Common myeloid progenitor, CD34-positive (primary cell): ENCODE data around the gene PALLD. TPM values are rescaled to one million over a fixed set of nuclear protein-coding genes. Genes with fewer than 3 reads are reported as not detected.
"Not testable (repeated sequence)": the region's sequence is repeated elsewhere in the genome, so short reads cannot be mapped to it uniquely, and the experiment has no call there.

Experiments
- CTCF ChIA-PET: fragments of 350-600 bp; sonication (Branson Sonifier 250); formaldehyde crosslinking; loops from one replicate; lab custom pipeline; 2021; ENCODE audit warnings: antibody characterized with exemption; lab: Charles Lee
- POLR2A ChIA-PET: fragments of 350-600 bp; sonication (Branson Sonifier 250); formaldehyde crosslinking; loops from one replicate; lab custom pipeline; 2021; ENCODE audit warnings: antibody characterized with exemption; lab: Charles Lee
- DNase-seq, 3 donors: peaks; one replicate each; pipeline versions ENCODE4 v3.0.0 to v3.0.0-alpha.2; 2013
- H3K27ac ChIP-seq, 2 experiments: 1 replicate in 1 of 2; 2 replicates in 1 of 2; pipeline ENCODE4 v1.7.0; 2013; ENCODE audit warnings: inconsistent platforms in 2 of 2, low read length in 2 of 2, mild to moderate bottlenecking in 2 of 2, low read depth in 1 of 2, moderate library complexity in 1 of 2; ENCODE audit not compliant: severe bottlenecking in 2 of 2, insufficient read depth in 1 of 2, poor library complexity in 1 of 2
- H3K27me3 ChIP-seq, 5 experiments: replicated peaks in 2 of 5; 1 replicate in 3 of 5; 2 replicates in 2 of 5; pipeline versions ENCODE4 v1.6.1 to v1.7.0; 2013; ENCODE audit warnings: low read length in 4 of 5, mild to moderate bottlenecking in 2 of 5, moderate library complexity in 2 of 5, inconsistent platforms in 1 of 5; ENCODE audit not compliant: insufficient read depth in 5 of 5, control insufficient read depth in 4 of 5
- H3K36me3 ChIP-seq, 4 experiments: 1 replicate in 2 of 4; 2 replicates in 2 of 4; pipeline versions ENCODE4 v1.6.1 to v1.7.0; 2013; ENCODE audit warnings: low read length in 3 of 4, control low read depth in 1 of 4, mild to moderate bottlenecking in 1 of 4; ENCODE audit not compliant: control insufficient read depth in 4 of 4, insufficient read depth in 4 of 4
- H3K4me1 ChIP-seq, 4 experiments: 1 replicate in 3 of 4; 2 replicates in 1 of 4; pipeline versions ENCODE4 v1.6.1 to v1.7.1; 2013; ENCODE audit warnings: low read length in 3 of 4, mild to moderate bottlenecking in 3 of 4, control low read depth in 1 of 4, inconsistent platforms in 1 of 4, moderate library complexity in 1 of 4; ENCODE audit not compliant: control insufficient read depth in 4 of 4, insufficient read depth in 4 of 4; ENCODE audit errors: control extremely low read depth in 1 of 4
- H3K4me3 ChIP-seq, 7 experiments: 1 replicate in 4 of 7; 2 replicates in 3 of 7; pipeline versions ENCODE4 v1.5.1 to v1.7.0; 2013; ENCODE audit warnings: mild to moderate bottlenecking in 7 of 7, low read length in 6 of 7, moderate library complexity in 6 of 7, inconsistent platforms in 2 of 7, low read depth in 2 of 7, control low read depth in 1 of 7; ENCODE audit not compliant: insufficient read depth in 4 of 7, control insufficient read depth in 1 of 7; ENCODE audit errors: extremely low read depth in 1 of 7
- H3K9me3 ChIP-seq, 5 experiments: 1 replicate in 4 of 5; 2 replicates in 1 of 5; pipeline versions ENCODE4 v1.6.1 to v1.7.1; 2013; ENCODE audit warnings: low read length in 4 of 5, mild to moderate bottlenecking in 2 of 5, inconsistent platforms in 1 of 5, low read depth in 1 of 5, moderate library complexity in 1 of 5; ENCODE audit not compliant: control insufficient read depth in 4 of 5, insufficient read depth in 2 of 5; ENCODE audit errors: control extremely low read depth in 1 of 5
- WGBS: methylation state at CpG from one replicate; pipeline ENCODE4 v1.1.5; 2013; ENCODE audit not compliant: insufficient coverage; 5-methylcytosine and 5-hydroxymethylcytosine counted together
- polyA plus RNA-seq: library from polyadenylated mRNA; unstranded; fragments of 120-200 nt; gene quantifications from one replicate; pipeline ENCODE4 v1.2.1, GENCODE V29; 2013

The PALLD gene
- 10.4 TPM for polyA plus RNA-seq

DNA sequence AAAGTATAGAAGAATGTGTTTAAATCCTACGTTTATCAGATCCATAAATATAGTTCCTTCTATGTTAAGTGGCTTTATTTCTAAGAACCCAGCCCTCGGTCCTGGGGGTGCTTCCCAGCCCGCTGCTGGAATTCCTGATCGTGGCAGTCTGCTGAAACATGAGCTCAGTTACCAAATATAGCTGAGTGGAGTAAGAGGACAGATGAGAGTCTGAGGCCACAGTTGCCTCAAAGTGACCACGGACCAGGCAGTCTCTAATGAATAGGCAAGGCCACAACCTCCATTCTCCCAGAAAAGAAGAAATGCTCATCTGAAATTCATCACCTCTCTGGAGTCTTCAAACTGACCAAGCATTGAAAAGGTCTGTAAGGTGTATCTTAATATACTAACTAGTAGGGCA is at the start of gene PALLD:
Gene PALLD, plus strand, starts transcription at position 219 of the 400 bp plus-strand sequence.
- no peak for DNase-seq
- no peak within 1 kb of the TSS for H3K4me3 ChIP-seq
- ChIA-PET POLR2A (no interaction called here), CTCF (interaction anchor here (1.0 to 2.9 kb wide), 3 partner anchors 10 to 17 kb away, joined by 3 to 8 read pairs (median 4); no protein-coding TSS in a partner anchor)
- no peaks in the 10 kb centered on the region for H3K36me3 ChIP-seq
- no peaks in the 10 kb centered on the region for H3K9me3 ChIP-seq
- no CpG with 5 or more reads among the region's 5 CpGs for WGBS
- no peak within 1 kb of the TSS for H3K27ac ChIP-seq
- H3K27me3 ChIP-seq, result no peaks in the 10 kb centered on the region
- H3K4me1 ChIP-seq, result no peaks in the 10 kb centered on the region

DNA sequence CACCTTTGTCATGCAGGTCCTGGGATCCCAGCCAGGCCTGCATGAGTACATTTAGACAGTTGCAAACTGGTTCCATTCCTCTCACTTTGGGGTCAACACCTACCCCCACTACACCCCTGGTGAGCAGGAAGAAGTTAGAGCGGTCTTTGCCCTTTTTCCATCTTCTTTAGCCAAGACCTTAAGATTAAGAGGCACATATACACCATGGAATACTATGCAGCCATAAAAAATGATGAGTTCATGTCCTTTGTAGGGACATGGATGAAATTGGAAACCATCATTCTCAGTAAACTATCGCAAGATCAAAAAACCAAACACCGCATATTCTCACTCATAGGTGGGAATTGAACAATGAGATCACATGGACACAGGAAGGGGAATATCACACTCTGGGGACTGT is 47.8 kb upstream of the PALLD start:
- DNase-seq, POLR2A ChIA-PET, H3K4me3 ChIP-seq, H3K27me3 ChIP-seq, CTCF ChIA-PET, H3K9me3 ChIP-seq, H3K4me1 ChIP-seq, H3K27ac ChIP-seq: not testable (repeated sequence)
- WGBS, result no CpG with 5 or more reads among the region's 3 CpGs
- H3K36me3 ChIP-seq, result peaks cover 4 to 25% (median 6%) of the 10 kb centered on the region in 4 experiments

DNA sequence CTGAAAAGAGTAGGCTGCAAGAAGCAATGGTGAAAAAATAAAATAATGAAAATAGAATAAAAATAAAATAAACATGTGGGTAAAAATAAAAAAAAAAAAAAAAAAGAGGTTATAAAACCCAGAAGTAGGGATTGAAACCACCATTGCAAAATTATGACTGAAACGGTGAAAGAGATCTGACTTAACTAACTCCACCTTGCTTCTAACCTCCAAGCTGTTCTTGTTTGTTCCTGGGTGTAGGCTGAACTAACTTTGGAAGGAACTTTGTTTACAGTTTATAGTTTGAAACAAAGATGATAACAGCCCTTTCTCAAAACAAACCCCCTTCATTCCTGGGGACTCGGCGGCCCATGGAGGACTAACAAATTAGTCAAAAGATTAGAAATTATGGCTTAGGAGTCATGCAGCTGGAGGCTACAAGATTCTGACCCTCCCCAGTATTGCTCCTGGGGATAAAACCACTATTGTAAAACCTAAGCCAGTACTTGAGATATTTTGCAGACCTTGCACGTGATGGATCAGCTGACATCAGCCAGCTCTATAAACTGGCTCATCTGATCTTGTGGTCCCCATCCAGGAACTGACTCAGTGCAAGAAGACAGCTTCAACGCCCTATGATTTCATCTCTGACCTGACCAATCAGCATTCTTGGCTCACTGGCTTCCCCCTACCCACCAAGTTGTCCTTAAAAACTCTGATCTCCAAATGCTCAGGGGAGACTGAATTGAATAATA is 47.0 kb upstream of the PALLD start:
- CTCF ChIA-PET, result no interaction called here
- DNase-seq, result peak in 2 of 3 donors; percentile 11 to 33
- WGBS, result 92% methylated on average over 4 of the region's 5 CpGs
- no peak overlapping the region for H3K4me3 ChIP-seq
- H3K9me3 ChIP-seq, result peaks cover 0 to 2% (median 0%) of the 10 kb centered on the region in 5 experiments
- no peak overlapping the region for H3K27ac ChIP-seq
- H3K36me3 ChIP-seq, result peaks cover 4 to 25% (median 6%) of the 10 kb centered on the region in 4 experiments
- H3K4me1 ChIP-seq, result no peaks in the 10 kb centered on the region
- no peaks in the 10 kb centered on the region for H3K27me3 ChIP-seq
- POLR2A ChIA-PET, result no interaction called here

DNA sequence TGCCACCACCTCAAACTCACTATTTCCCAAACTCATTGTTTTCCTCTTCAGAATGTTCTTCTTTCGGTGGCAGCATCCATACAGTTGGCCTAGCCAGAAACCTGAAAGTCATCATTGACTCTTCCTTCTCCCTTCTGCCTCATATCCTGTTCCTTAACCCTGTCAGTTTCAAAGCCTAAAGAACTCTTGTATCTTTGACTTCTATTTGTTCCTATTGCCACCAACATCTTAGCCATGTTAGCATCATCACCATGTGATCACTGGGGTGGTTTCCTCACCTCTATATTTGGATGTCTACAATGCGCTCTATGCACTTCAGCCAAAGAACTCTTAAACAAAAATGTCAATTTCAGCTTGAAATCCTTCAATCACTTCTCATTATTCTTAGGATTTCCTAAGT is 45.5 kb upstream of the PALLD start:
- no peak overlapping the region for H3K27ac ChIP-seq
- peaks cover 0 to 2% (median 0%) of the 10 kb centered on the region in 5 experiments for H3K9me3 ChIP-seq
- no peak for DNase-seq
- 96% methylated on average over 2 of the region's 2 CpGs for WGBS
- no peaks in the 10 kb centered on the region for H3K27me3 ChIP-seq
- H3K36me3 ChIP-seq, result peaks cover 4 to 28% (median 6%) of the 10 kb centered on the region in 4 experiments
- ChIA-PET CTCF (no interaction called here), POLR2A (no interaction called here)
- no peak overlapping the region for H3K4me3 ChIP-seq
- no peaks in the 10 kb centered on the region for H3K4me1 ChIP-seq

DNA sequence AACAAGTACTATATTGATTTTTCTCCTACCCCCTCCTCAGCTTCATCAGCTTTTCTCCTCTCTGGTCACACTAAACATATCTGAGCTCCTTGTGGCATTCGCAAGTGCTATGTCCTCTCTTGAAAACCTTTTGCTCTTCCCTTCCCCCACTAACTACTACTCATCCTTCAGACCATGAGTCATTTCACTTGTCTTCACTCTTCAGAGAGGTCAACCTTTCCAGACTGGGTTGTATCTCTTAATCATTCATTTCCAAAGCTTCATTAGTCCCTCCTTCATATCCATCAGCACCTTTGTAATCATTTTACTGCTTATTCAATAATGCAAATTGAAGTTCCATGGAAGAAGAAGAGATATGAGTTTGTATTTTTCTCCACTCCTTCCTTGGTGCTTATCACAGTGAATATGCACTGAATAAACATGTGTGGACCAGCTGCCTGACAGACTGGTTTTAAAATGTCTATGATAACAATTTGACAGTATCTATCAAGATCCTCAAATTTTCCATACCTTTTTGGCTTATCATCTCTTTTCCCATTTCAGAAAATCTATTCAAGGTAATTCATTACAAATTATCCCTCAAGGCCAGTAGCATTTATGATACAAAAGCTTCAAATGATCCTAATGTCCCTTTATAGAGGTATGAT is 45.0 kb upstream of the PALLD start:
- H3K9me3 ChIP-seq, result peaks cover 0 to 2% (median 0%) of the 10 kb centered on the region in 5 experiments
- 100% methylated on average over 1 of the region's 1 CpG for WGBS
- CTCF ChIA-PET, result no interaction called here
- POLR2A ChIA-PET, result no interaction called here
- no peaks in the 10 kb centered on the region for H3K4me1 ChIP-seq
- H3K36me3 ChIP-seq, result peaks cover 4 to 29% (median 6%) of the 10 kb centered on the region in 4 experiments
- no peaks in the 10 kb centered on the region for H3K27me3 ChIP-seq
- DNase-seq, result peak in 1 of 3 donors; percentile 22
- no peak overlapping the region for H3K27ac ChIP-seq
- no peak overlapping the region for H3K4me3 ChIP-seq

DNA sequence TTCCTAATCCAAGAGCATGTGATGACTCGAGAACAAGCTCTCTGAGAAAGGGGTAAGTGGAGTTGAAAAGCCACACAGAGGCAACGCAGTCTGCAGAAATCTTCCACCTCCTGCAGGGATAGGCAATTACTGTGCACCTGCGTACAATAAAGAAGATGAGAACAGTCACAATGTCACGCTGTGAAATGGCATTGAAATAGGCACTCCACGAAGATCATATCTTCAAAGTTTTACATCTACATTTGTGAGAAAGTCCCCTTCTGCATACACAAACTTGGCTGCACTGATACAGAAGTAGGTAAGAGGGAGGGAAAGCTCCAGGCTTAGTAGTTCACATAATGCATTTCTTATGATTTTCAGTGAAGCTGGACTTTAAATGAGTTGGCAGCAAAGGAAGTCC is 43.7 kb upstream of the PALLD start:
- Histone ChIP-seq H3K4me1 (no peaks in the 10 kb centered on the region), H3K27ac (no peak overlapping the region), H3K4me3 (no peak overlapping the region), H3K27me3 (no peaks in the 10 kb centered on the region), H3K9me3 (peaks cover 0 to 2% (median 0%) of the 10 kb centered on the region in 5 experiments), H3K36me3 (peaks cover 4 to 29% (median 8%) of the 10 kb centered on the region in 4 experiments)
- CTCF ChIA-PET, result no interaction called here
- POLR2A ChIA-PET, result no interaction called here
- no peak for DNase-seq
- 93% methylated on average over 3 of the region's 5 CpGs for WGBS

DNA sequence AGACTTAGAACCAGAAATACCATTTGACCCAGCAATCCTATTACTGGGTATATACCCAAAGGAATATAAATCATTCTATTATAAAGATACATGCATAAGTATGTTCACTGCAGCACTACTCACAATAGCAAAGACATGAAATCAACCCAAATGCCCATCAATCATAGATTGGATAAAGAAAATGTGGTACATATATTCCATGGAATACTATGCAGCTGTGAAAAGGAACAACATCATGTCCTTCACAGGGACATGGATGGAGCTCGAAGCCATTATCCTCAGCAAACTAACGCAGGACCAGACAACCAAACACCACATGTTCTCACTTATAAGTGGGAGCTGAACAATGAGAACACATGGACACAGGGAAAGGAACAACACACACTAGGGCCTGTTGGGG is 38.6 kb upstream of the PALLD start:
- H3K27ac ChIP-seq, H3K27me3 ChIP-seq, DNase-seq, POLR2A ChIA-PET, H3K4me1 ChIP-seq, H3K4me3 ChIP-seq, H3K9me3 ChIP-seq, CTCF ChIA-PET: not testable (repeated sequence)
- H3K36me3 ChIP-seq, result peaks cover 5 to 21% (median 9%) of the 10 kb centered on the region in 4 experiments
- no CpG with 5 or more reads among the region's 2 CpGs for WGBS
